ENCODE results near the gene ATG9A. TPM values are rescaled to one million over a fixed set of nuclear protein-coding genes. Genes with fewer than 3 reads are reported as not detected.

Gene ATG9A
- total and polyA plus RNA-seq, 12 donors: 14.1 to 103 (median 76.4) TPM

GRCh38 chr2:219272356-219272755 lies 42.9 kb upstream of the ATG9A start:
- H3K4me3 ChIP-seq: no peak overlapping the region
- no peaks in the 10 kb centered on the region for H3K36me3 ChIP-seq
- no peak for DNase-seq
- 86 to 87% methylated on average over 4 of the region's 4 CpGs for WGBS, 2 donors
- peaks cover 0 to 30% (median 12%) of the 10 kb centered on the region in 9 donors for H3K4me1 ChIP-seq
- no peaks in the 10 kb centered on the region for H3K9me3 ChIP-seq
- no peaks in the 10 kb centered on the region for H3K27me3 ChIP-seq
- intact Hi-C loops (cut with DNase I): no loop called here
- ATAC-seq: no peak
- no peak for TF ChIP-seq CTCF (IDR thresholded peaks at IDR 0.05)
- no peak overlapping the region for H3K27ac ChIP-seq

- no peaks in the 10 kb centered on the region for H3K27me3 ChIP-seq
- H3K9me3 ChIP-seq: no peaks in the 10 kb centered on the region
- no peak for ATAC-seq
- TF ChIP-seq CTCF (IDR thresholded peaks at IDR 0.05): no peak
- WGBS, 2 donors: 75 to 83% methylated on average over 2 of the region's 2 CpGs
- no peak overlapping the region for H3K27ac ChIP-seq
- no peak overlapping the region for H3K4me3 ChIP-seq
- intact Hi-C loops (cut with DNase I): no loop called here
- no peaks in the 10 kb centered on the region for H3K36me3 ChIP-seq
- no peak for DNase-seq
- peaks cover 0 to 30% (median 11%) of the 10 kb centered on the region in 9 donors for H3K4me1 ChIP-seq
Observed at GRCh38 chr2:219271021-219271420, 41.6 kb upstream of the ATG9A start.

GRCh38 chr2:219270055-219270372 lies 40.6 kb upstream of the ATG9A start:
- Histone ChIP-seq H3K4me3 (no peak overlapping the region), H3K4me1 (peaks cover 0 to 26% (median 8%) of the 10 kb centered on the region in 9 donors), H3K9me3 (no peaks in the 10 kb centered on the region), H3K36me3 (no peaks in the 10 kb centered on the region), H3K27ac (peak overlapping the region in 4 of 10 donors; percentile 9 to 33 (median 25)), H3K27me3 (no peaks in the 10 kb centered on the region)
- WGBS, 2 donors: 90 to 92% methylated on average over 5 of the region's 5 CpGs
- no peak for ATAC-seq
- DNase-seq: no peak
- intact Hi-C loops (cut with DNase I): no loop called here
- no peak for TF ChIP-seq CTCF (IDR thresholded peaks at IDR 0.05)

- no peaks in the 10 kb centered on the region for H3K27me3 ChIP-seq
- intact Hi-C loops (cut with DNase I): no loop called here
- ATAC-seq (peak in 7 of 8 donors; percentile 32 to 64 (median 53)), DNase-seq (no peak)
- TF ChIP-seq CTCF (IDR thresholded peaks at IDR 0.05): no peak
- H3K36me3 ChIP-seq: no peaks in the 10 kb centered on the region
- no peak overlapping the region for H3K4me3 ChIP-seq
- 48 to 50% methylated on average over 8 of the region's 8 CpGs for WGBS, 2 donors
- peaks cover 0 to 24% (median 8%) of the 10 kb centered on the region in 9 donors for H3K4me1 ChIP-seq
- no peaks in the 10 kb centered on the region for H3K9me3 ChIP-seq
- H3K27ac ChIP-seq: peak overlapping the region in 4 of 10 donors; percentile 9 to 33 (median 25)
Observed at GRCh38 chr2:219269362-219270054, 40.1 kb upstream of the ATG9A start.
